SK-N-SH (cell line): Measurements from ENCODE around the gene TSSK3. TPM values are rescaled to one million over a fixed set of nuclear protein-coding genes. Genes with fewer than 3 reads are reported as not detected.

Source experiments
- CHD2 ChIP-seq: fragments of 150-350 bp; IDR thresholded peaks from 2 replicates; pipeline ENCODE4 v1.6.1; 2018; ENCODE audit warnings: low read length; ENCODE audit not compliant: partially characterized antibody
- CTCF ChIP-seq: fragments of 200-600 bp; sonication (generic); IDR thresholded peaks from 2 replicates; pipeline ENCODE4 v1.6.1; 2017; ENCODE audit warnings: antibody characterized with exemption, mild to moderate bottlenecking, moderate library complexity
- EZH2phosphoT487 ChIP-seq: fragments of 200-600 bp; sonication (generic); IDR thresholded peaks from 2 replicates; pipeline ENCODE4 v1.6.1; 2017; ENCODE audit warnings: low read depth, mixed run types, mild to moderate bottlenecking, antibody characterized with exemption, moderate library complexity, borderline replicate concordance
- FOXM1 ChIP-seq: IDR thresholded peaks from 2 replicates; pipeline ENCODE4 v1.4.0; 2012; ENCODE audit warnings: low read depth, mild to moderate bottlenecking
- GABPA ChIP-seq: IDR thresholded peaks from 2 replicates; pipeline ENCODE4 v1.4.0; 2012; ENCODE audit warnings: low read depth, mild to moderate bottlenecking
- GATA2 ChIP-seq: sonication (generic); formaldehyde crosslinking; IDR thresholded peaks from 2 replicates; pipeline ENCODE4 v1.5.0; 2020; ENCODE audit warnings: mild to moderate bottlenecking, missing genetic modification reagents
- JUND ChIP-seq: IDR thresholded peaks from 2 replicates; pipeline ENCODE4 v1.4.0; 2012
- MEF2A ChIP-seq: IDR thresholded peaks from 2 replicates; pipeline ENCODE4 v1.4.0; 2012; ENCODE audit warnings: low read depth, borderline replicate concordance
- NFIC ChIP-seq: IDR thresholded peaks from 2 replicates; pipeline ENCODE4 v1.4.0; 2012; ENCODE audit warnings: borderline replicate concordance
- NRF1 ChIP-seq: IDR thresholded peaks from 2 replicates; pipeline ENCODE4 v1.6.1; 2012; ENCODE audit warnings: low read depth, mild to moderate bottlenecking, low read length
- PBX3 ChIP-seq: IDR thresholded peaks from 2 replicates; pipeline ENCODE4; 2012
- POLR2AphosphoS5 ChIP-seq: IDR thresholded peaks from 2 replicates; pipeline ENCODE4 v1.6.1; 2012; ENCODE audit warnings: low read depth, low read length
- RAD21 ChIP-seq: IDR thresholded peaks from 2 replicates; pipeline ENCODE4 v1.6.1; 2012; ENCODE audit warnings: mild to moderate bottlenecking, low read length
- REST ChIP-seq: IDR thresholded peaks from 2 replicates; pipeline ENCODE4 v1.6.1; 2012; ENCODE audit warnings: mild to moderate bottlenecking, low read depth, low read length, moderate library complexity
- RFX5 ChIP-seq: IDR thresholded peaks from 2 replicates; pipeline ENCODE4 v1.6.1; 2012; ENCODE audit warnings: mild to moderate bottlenecking, improper control_type of control experiment, low read length
- SIN3A ChIP-seq: IDR thresholded peaks from 2 replicates; pipeline ENCODE4 v1.6.1; 2012; ENCODE audit warnings: low read depth, mild to moderate bottlenecking, low read length, moderate library complexity, borderline replicate concordance
- SMC3 ChIP-seq: IDR thresholded peaks from 2 replicates; pipeline ENCODE4 v1.6.1; 2012; ENCODE audit warnings: low read depth, low read length, improper control_type of control experiment
- USF2 ChIP-seq: fragments of 150-350 bp; IDR thresholded peaks from 2 replicates; pipeline ENCODE4 v1.6.1; 2017; ENCODE audit warnings: antibody characterized with exemption, low read length, low read depth, borderline replicate concordance
- YY1 ChIP-seq: IDR thresholded peaks from 2 replicates; pipeline ENCODE4 v1.4.0; 2012; ENCODE audit warnings: low read depth, mild to moderate bottlenecking
- ZBTB33 ChIP-seq: IDR thresholded peaks from 2 replicates; pipeline ENCODE4 v1.4.0; 2012; ENCODE audit warnings: low read depth, borderline replicate concordance
- polyA plus RNA-seq, 3 experiments: library from polyadenylated mRNA; depleted of rRNA; stranded (reverse); fragments of >200 nt; gene quantifications; 2 replicates each; pipeline ENCODE4 v1.2.3, GENCODE V29; 2012

The TSSK3 gene
- polyA plus RNA-seq, 1 of the 3 experiments (the other 2 are of a cell fraction), result 0.28 TPM

- TF ChIP-seq RAD21 (no peak), GABPA (0 out of 2 replicates have a peak, but pooled peaks have one; percentile 24), EZH2phosphoT487 (no peak), CTCF (no peak), POLR2AphosphoS5 (peak; percentile 93), RFX5 (peak; percentile 41; the same call in 1 of the 2 replicates), NFIC (no peak), YY1 (peak; percentile 96), USF2 (no peak), REST (peak; percentile 59; the same call in 1 of the 2 replicates), SIN3A (peak; percentile 83; the same call in 1 of the 2 replicates), FOXM1 (no peak), MEF2A (no peak), JUND (no peak), GATA2 (CRISPR knock-in tag) (no peak), SMC3 (no peak; the same call in 1 of the 2 replicates), ZBTB33 (no peak), NRF1 (0 out of 2 replicates have a peak, but pooled peaks have one; percentile 30), PBX3 (peak; percentile 78), CHD2 (peak; percentile 79)
These were observed 32.0 kb downstream of the TSSK3 start, which contains the start of gene BSDC1 (continued) for GRCh38 chr1:32394141-32394889.
